B cell (primary cell): ENCODE results near the gene PLCB1. TPM values are rescaled to one million over a fixed set of nuclear protein-coding genes. Genes with fewer than 3 reads are reported as not detected.
"Not testable (repeated sequence)": the region's sequence is repeated elsewhere in the genome, so short reads cannot be mapped to it uniquely, and the experiment has no call there.

Experiments used
- ATAC-seq: fragments of 200-7000 bp; cut with Tn5 transposase; one replicate; pipeline ENCODE4 v1.10.0; 2021; ENCODE audit warnings: low read depth, mild to moderate bottlenecking, moderate number of reproducible peaks, moderate library complexity
- CTCF ChIA-PET: fragments of 350-600 bp; sonication (Branson Sonifier 250); formaldehyde crosslinking; loops from one replicate; lab custom pipeline; 2021; ENCODE audit warnings: antibody characterized with exemption, inconsistent platforms; lab: Charles Lee
- POLR2A ChIA-PET: fragments of 350-600 bp; sonication (Branson Sonifier 250); formaldehyde crosslinking; loops from one replicate; lab custom pipeline; 2021; ENCODE audit warnings: antibody characterized with exemption; lab: Charles Lee
- DNase-seq: peaks from one replicate; pipeline ENCODE4 v3.0.0; 2013
- H2AFZ ChIP-seq: 2 replicates; pipeline ENCODE4 v1.6.1; 2012; ENCODE audit warnings: mild to moderate bottlenecking, low read depth, low read length; ENCODE audit not compliant: insufficient read depth, poor library complexity, severe bottlenecking
- H3K27ac ChIP-seq, 2 donors: 1 replicate in 1 of 2; 2 replicates in 1 of 2; pipeline ENCODE4 v1.5.1; 2012 to 2013; ENCODE audit warnings: low read length in 2 of 2, mild to moderate bottlenecking in 2 of 2, moderate library complexity in 1 of 2
- H3K27me3 ChIP-seq, 4 experiments: fragments of 200-600 bp in 1 of 4; sonication (generic) in 1 of 4; replicated peaks in 1 of 4; 1 replicate in 2 of 4; 2 replicates in 2 of 4; pipeline versions ENCODE4 v1.6.1 to v1.7.0; 2013 to 2016; ENCODE audit warnings: low read length in 3 of 4, mild to moderate bottlenecking in 2 of 4, mixed read lengths in 1 of 4, moderate library complexity in 1 of 4; ENCODE audit not compliant: insufficient read depth in 4 of 4, control insufficient read depth in 3 of 4; ENCODE audit errors: control extremely low read depth in 1 of 4
- H3K36me3 ChIP-seq, 2 experiments: replicated peaks in 1 of 2; 1 replicate in 1 of 2; 2 replicates in 1 of 2; pipeline versions ENCODE4 v1.6.1 to v1.7.1; 2013; ENCODE audit warnings: low read length in 1 of 2; ENCODE audit not compliant: insufficient read depth in 2 of 2, control insufficient read depth in 1 of 2; ENCODE audit errors: control extremely low read depth in 1 of 2, extremely low read depth in 1 of 2
- H3K4me1 ChIP-seq, 2 donors: fragments of 200-600 bp in 1 of 2; sonication (generic) in 1 of 2; 1 replicate in 1 of 2; 2 replicates in 1 of 2; pipeline versions ENCODE4 v1.5.1 to v1.6.1; 2013 to 2017; ENCODE audit warnings: low read length in 2 of 2; ENCODE audit not compliant: control insufficient read depth in 2 of 2, insufficient read depth in 2 of 2
- H3K4me2 ChIP-seq: replicated peaks from 2 replicates; pipeline ENCODE3; 2012; ENCODE audit warnings: mild to moderate bottlenecking, low read depth, low read length; ENCODE audit not compliant: poor library complexity, severe bottlenecking
- H3K4me3 ChIP-seq, 5 experiments: fragments of 200-600 bp in 1 of 5; sonication (generic) in 1 of 5; 1 replicate in 3 of 5; 2 replicates in 2 of 5; pipeline versions ENCODE4 v1.5.1 to v1.7.0; 2011 to 2016; ENCODE audit warnings: low read length in 4 of 5, mild to moderate bottlenecking in 4 of 5, low read depth in 2 of 5, control low read depth in 1 of 5, moderate library complexity in 1 of 5; ENCODE audit not compliant: insufficient read depth in 1 of 5; ENCODE audit errors: control extremely low read depth in 1 of 5, extremely low read depth in 1 of 5
- H3K79me2 ChIP-seq: fragments of 200-600 bp; sonication (generic); one replicate; pipeline ENCODE4 v1.6.0; 2016; ENCODE audit warnings: low read length; ENCODE audit not compliant: control insufficient read depth, insufficient read depth
- H3K9ac ChIP-seq: fragments of 200-600 bp; sonication (generic); 2 replicates; pipeline ENCODE4 v1.6.1; 2017; ENCODE audit warnings: mild to moderate bottlenecking, low read length, moderate library complexity
- H3K9me3 ChIP-seq, 3 donors: one replicate each; pipeline versions ENCODE4 v1.6.1 to v1.7.1; 2013; ENCODE audit warnings: low read length in 2 of 3; ENCODE audit not compliant: control insufficient read depth in 2 of 3, insufficient read depth in 1 of 3; ENCODE audit errors: control extremely low read depth in 1 of 3
- H4K20me1 ChIP-seq: 2 replicates; pipeline ENCODE4 v1.6.0; 2012; ENCODE audit warnings: mild to moderate bottlenecking, low read length; ENCODE audit not compliant: insufficient read depth, control insufficient read depth, poor library complexity, severe bottlenecking
- H3K27ac Mint-ChIP-seq: one replicate; pipeline ENCODE4 v1.8.0; 2021; ENCODE audit warnings: mixed read lengths
- H3K27me3 Mint-ChIP-seq: one replicate; pipeline ENCODE4 v1.8.0; 2021; ENCODE audit warnings: mixed read lengths
- H3K4me1 Mint-ChIP-seq: one replicate; pipeline ENCODE4 v1.8.0; 2021; ENCODE audit warnings: mixed read lengths
- H3K4me3 Mint-ChIP-seq: one replicate; pipeline ENCODE4 v1.8.0; 2021; ENCODE audit warnings: mixed read lengths
- H3K9me3 Mint-ChIP-seq: one replicate; pipeline ENCODE4 v1.8.0; 2022; ENCODE audit warnings: mixed read lengths; ENCODE audit not compliant: insufficient read depth
- CTCF ChIP-seq: fragments of 200-600 bp; IDR thresholded peaks from one replicate; pipeline ENCODE4 v1.8.0; 2022; ENCODE audit warnings: antibody characterized with exemption, mild to moderate bottlenecking
- EZH2 ChIP-seq: IDR thresholded peaks from 2 replicates; pipeline ENCODE4 v1.6.1; 2012; ENCODE audit warnings: borderline replicate concordance, low read depth, mild to moderate bottlenecking, moderate library complexity, low read length; ENCODE audit not compliant: insufficient read depth, poor library complexity, severe bottlenecking
- WGBS: methylation state at CpG from one replicate; pipeline ENCODE4 v1.1.5; 2013; ENCODE audit warnings: missing lambda C conversion rate; ENCODE audit not compliant: insufficient coverage; 5-methylcytosine and 5-hydroxymethylcytosine counted together
- intact Hi-C: fragments of 100-400 bp; cut with micrococcal nuclease; formaldehyde crosslinking; loops from one replicate; pipeline ENCODE4 v1.10.0; 2022
- polyA plus RNA-seq: library from polyadenylated mRNA; depleted of rRNA; stranded (reverse); fragments of >200 nt; gene quantifications from 2 replicates; pipeline ENCODE4 v1.2.3, GENCODE V29; 2012
- total RNA-seq, 2 donors: library from RNA; stranded (reverse); fragments of 120-200 nt in 1 of 2; gene quantifications; 1 replicate in 1 of 2; 2 replicates in 1 of 2; pipeline versions ENCODE4 v1.2.3 to v1.2.4, GENCODE V29; 2013 to 2022

The PLCB1 gene
- total and polyA plus RNA-seq, 2 donors (not counting 1 experiment from before 2014, with no cell fraction given) = 0.18 to 0.47 TPM

DNA sequence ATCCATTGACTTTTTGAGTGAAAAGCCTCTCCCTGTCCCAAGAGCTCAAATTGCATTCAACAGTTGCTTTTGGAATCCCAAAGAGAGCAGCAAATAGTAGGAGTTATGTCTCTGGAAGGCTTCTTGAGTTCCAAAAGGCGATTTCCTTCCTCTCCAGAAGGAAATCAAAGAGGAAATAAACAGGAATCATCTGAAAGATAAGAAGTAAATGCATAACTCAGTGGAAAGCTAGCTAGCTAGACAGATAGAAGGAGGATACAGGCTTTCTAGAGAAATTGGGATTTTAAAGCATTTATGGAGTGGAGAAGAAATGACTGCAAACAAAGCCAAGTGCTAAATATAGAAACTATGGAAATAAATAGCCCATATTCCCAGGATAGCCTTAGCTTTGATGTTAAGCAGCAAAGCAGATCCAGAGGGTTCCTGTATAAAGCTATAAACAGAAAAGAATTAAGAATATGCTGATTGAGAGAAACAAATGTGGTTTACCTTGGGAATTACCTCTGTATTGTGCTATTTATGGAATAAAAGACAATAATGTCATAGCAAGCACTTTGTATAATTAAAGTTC, 214.7 kb downstream of the PLCB1 start:
- no peaks in the 10 kb centered on the region for H4K20me1 ChIP-seq
- DNase-seq (no peak), ATAC-seq (no peak)
- no peak overlapping the region for H3K4me3 ChIP-seq
- WGBS = no CpG with 5 or more reads among the region's 1 CpG
- H3K4me3 Mint-ChIP-seq = no peak overlapping the region
- CTCF ChIA-PET = interaction anchor here (0.7 kb wide), 1 partner anchor 71 kb away, joined by 3 read pairs; no protein-coding TSS in a partner anchor
- H3K9me3 Mint-ChIP-seq = no peaks in the 10 kb centered on the region
- H3K9me3 ChIP-seq = no peaks in the 10 kb centered on the region
- H3K4me1 ChIP-seq = no peaks in the 10 kb centered on the region
- no peak overlapping the region for H3K27ac ChIP-seq
- TF ChIP-seq CTCF (no peak), EZH2 (no peak)
- H3K4me1 Mint-ChIP-seq = no peaks in the 10 kb centered on the region
- no peak overlapping the region for H2AFZ ChIP-seq
- no peaks in the 10 kb centered on the region for H3K79me2 ChIP-seq
- intact Hi-C loops = no loop called here
- H3K27me3 ChIP-seq = no peaks in the 10 kb centered on the region
- POLR2A ChIA-PET = no interaction called here
- H3K27me3 Mint-ChIP-seq = peaks cover 4% of the 10 kb centered on the region
- no peak overlapping the region for H3K9ac ChIP-seq
- H3K4me2 ChIP-seq = no peak overlapping the region
- no peak overlapping the region for H3K27ac Mint-ChIP-seq
- no peaks in the 10 kb centered on the region for H3K36me3 ChIP-seq

GRCh38 chr20:8350225-8350624, 218.2 kb downstream of the PLCB1 start:
- H3K9me3 ChIP-seq, H3K79me2 ChIP-seq, H3K4me1 Mint-ChIP-seq, H4K20me1 ChIP-seq, H3K27me3 Mint-ChIP-seq, H3K27me3 ChIP-seq, H3K4me3 ChIP-seq, H3K27ac ChIP-seq, CTCF ChIA-PET, DNase-seq, POLR2A ChIA-PET, intact Hi-C loops, H3K4me2 ChIP-seq, H3K36me3 ChIP-seq, H3K4me3 Mint-ChIP-seq, H3K9me3 Mint-ChIP-seq, ATAC-seq, H3K4me1 ChIP-seq, H3K27ac Mint-ChIP-seq, H3K9ac ChIP-seq, H2AFZ ChIP-seq: not testable (repeated sequence)
- WGBS = no CpG with 5 or more reads among the region's 2 CpGs
